IMR-90 (cell line): Measurements from ENCODE around the gene PIK3R4. TPM values are rescaled to one million over a fixed set of nuclear protein-coding genes. Genes with fewer than 3 reads are reported as not detected.

Experiments used
- ATAC-seq: fragments of 200-7000 bp; cut with Tn5 transposase; 2 replicates; pipeline ENCODE4 v1.9.1; 2020; ENCODE audit warnings: low read depth, mild to moderate bottlenecking, moderate library complexity
- BruUV-seq: library from RNA; stranded (reverse); fragments of 400-500 nt; replicated peaks from 2 replicates; lab custom pipeline; 2021; lab: Mats Ljungman, UMichigan
- CTCF ChIA-PET: fragments of 300-600 bp; formaldehyde crosslinking; extraction: SDS; loops from one replicate; lab custom pipeline; 2021; ENCODE audit warnings: antibody characterized with exemption; lab: Yijun Ruan, JAX
- POLR2A ChIA-PET: fragments of 300-600 bp; sonication (Branson Sonifier 250); formaldehyde crosslinking; loops from one replicate; lab custom pipeline; 2022; ENCODE audit warnings: antibody characterized with exemption; ENCODE audit not compliant: unreplicated experiment; lab: Charles Lee
- DNase-seq: peaks from one replicate; pipeline ENCODE4 v3.0.0; 2013
- H2AFZ ChIP-seq: replicated peaks from 2 replicates; pipeline ENCODE3; 2013; ENCODE audit warnings: low read length, mild to moderate bottlenecking; ENCODE audit not compliant: poor library complexity
- H2AK5ac ChIP-seq: 2 replicates; pipeline ENCODE4 v1.6.1; 2013; ENCODE audit warnings: low read depth, low read length, inconsistent platforms
- H2AK9ac ChIP-seq: replicated peaks from 2 replicates; pipeline ENCODE3; 2013; ENCODE audit warnings: mild to moderate bottlenecking, low read depth, low read length, moderate library complexity; ENCODE audit not compliant: poor library complexity
- H2BK120ac ChIP-seq: 2 replicates; pipeline ENCODE4 v1.6.1; 2013; ENCODE audit warnings: low read depth, low read length, inconsistent platforms
- H2BK15ac ChIP-seq: 3 replicates; pipeline ENCODE4 v1.6.1; 2013; ENCODE audit warnings: low read depth, low read length, inconsistent platforms
- H2BK20ac ChIP-seq: 2 replicates; pipeline ENCODE4 v1.6.1; 2013; ENCODE audit warnings: low read depth, mild to moderate bottlenecking, inconsistent platforms, low read length, moderate library complexity
- H2BK5ac ChIP-seq: 2 replicates; pipeline ENCODE4 v1.6.1; 2013; ENCODE audit warnings: mild to moderate bottlenecking, low read depth, low read length, inconsistent platforms; ENCODE audit not compliant: poor library complexity, severe bottlenecking
- H3K14ac ChIP-seq: replicated peaks from 2 replicates; pipeline ENCODE4 v1.6.1; 2013; ENCODE audit warnings: low read depth, low read length, inconsistent platforms
- H3K18ac ChIP-seq: 2 replicates; pipeline ENCODE4 v1.6.1; 2013; ENCODE audit warnings: low read depth, low read length, control low read depth
- H3K23ac ChIP-seq: 2 replicates; pipeline ENCODE4 v1.6.1; 2013; ENCODE audit warnings: low read depth, low read length, inconsistent platforms
- H3K27ac ChIP-seq: 2 replicates; pipeline ENCODE4 v1.5.1; 2013; ENCODE audit warnings: mild to moderate bottlenecking, control low read depth, low read length; ENCODE audit not compliant: insufficient read depth
- H3K27me3 ChIP-seq: 2 replicates; pipeline ENCODE4 v1.6.1; 2013; ENCODE audit warnings: low read length; ENCODE audit not compliant: control insufficient read depth, insufficient read depth
- H3K36me3 ChIP-seq: 2 replicates; pipeline ENCODE4 v1.6.1; 2013; ENCODE audit warnings: low read length, mixed read lengths; ENCODE audit not compliant: control insufficient read depth, insufficient read depth
- H3K4ac ChIP-seq: 2 replicates; pipeline ENCODE4 v1.6.1; 2013; ENCODE audit warnings: low read depth, low read length, inconsistent platforms
- H3K4me1 ChIP-seq: 2 replicates; pipeline ENCODE4 v1.6.1; 2013; ENCODE audit warnings: low read length, mixed read lengths; ENCODE audit not compliant: control insufficient read depth, insufficient read depth
- H3K4me2 ChIP-seq: 2 replicates; pipeline ENCODE4 v1.6.1; 2013; ENCODE audit warnings: low read depth, mild to moderate bottlenecking, control low read depth, low read length, moderate library complexity
- H3K4me3 ChIP-seq: 2 replicates; pipeline ENCODE4 v1.5.1; 2013; ENCODE audit warnings: low read depth, mild to moderate bottlenecking, control low read depth, low read length, moderate library complexity; ENCODE audit not compliant: insufficient read depth
- H3K56ac ChIP-seq: 2 replicates; pipeline ENCODE4 v1.6.1; 2013; ENCODE audit warnings: low read length, inconsistent platforms; ENCODE audit not compliant: insufficient read depth; ENCODE audit errors: extremely low read depth
- H3K79me1 ChIP-seq, 2 experiments: 2 replicates each; pipeline ENCODE4 v1.6.1; 2013; ENCODE audit warnings: low read length in 2 of 2, inconsistent platforms in 1 of 2, low read depth in 1 of 2
- H3K9ac ChIP-seq: 2 replicates; pipeline ENCODE4 v1.6.1; 2013; ENCODE audit warnings: low read depth, low read length, control low read depth
- H3K9me1 ChIP-seq: 2 replicates; pipeline ENCODE4 v1.6.1; 2013; ENCODE audit warnings: low read length, inconsistent platforms; ENCODE audit not compliant: insufficient read depth
- H3K9me3 ChIP-seq: 2 replicates; pipeline ENCODE4 v1.6.1; 2013; ENCODE audit warnings: low read length; ENCODE audit not compliant: control insufficient read depth, insufficient read depth
- H4K20me1 ChIP-seq: 2 replicates; pipeline ENCODE4 v1.6.1; 2013; ENCODE audit warnings: low read length, inconsistent platforms; ENCODE audit not compliant: insufficient read depth
- H4K5ac ChIP-seq: 2 replicates; pipeline ENCODE4 v1.6.1; 2013; ENCODE audit warnings: mild to moderate bottlenecking, low read depth, low read length, control low read depth
- H4K8ac ChIP-seq, 2 experiments: 2 replicates each; pipeline ENCODE4 v1.6.1; 2013; ENCODE audit warnings: low read depth in 2 of 2, low read length in 2 of 2, control low read depth in 1 of 2, inconsistent platforms in 1 of 2
- H4K91ac ChIP-seq: 2 replicates; pipeline ENCODE4 v1.6.1; 2013; ENCODE audit warnings: low read depth, low read length, inconsistent platforms; ENCODE audit not compliant: insufficient read depth
- BHLHE40 ChIP-seq: fragments of 150-350 bp; IDR thresholded peaks from 2 replicates; pipeline ENCODE4 v1.6.1; 2016; ENCODE audit warnings: mild to moderate bottlenecking, low read depth, low read length
- CEBPB ChIP-seq: IDR thresholded peaks from 2 replicates; pipeline ENCODE4 v1.6.1; 2012; ENCODE audit warnings: low read depth, low read length, improper control_type of control experiment
- CHD1 ChIP-seq: IDR thresholded peaks from 2 replicates; pipeline ENCODE4 v1.6.1; 2012; ENCODE audit warnings: low read depth, low read length, improper control_type of control experiment
- FOS ChIP-seq: fragments of 150-350 bp; IDR thresholded peaks from 2 replicates; pipeline ENCODE4 v1.6.1; 2016; ENCODE audit warnings: low read depth, low read length
- MAFK ChIP-seq: IDR thresholded peaks from 2 replicates; pipeline ENCODE4 v1.6.1; 2012; ENCODE audit warnings: low read depth, low read length, improper control_type of control experiment
- MAZ ChIP-seq: IDR thresholded peaks from 2 replicates; pipeline ENCODE4 v1.6.1; 2012; ENCODE audit warnings: low read depth, mild to moderate bottlenecking, low read length, improper control_type of control experiment, moderate library complexity, borderline replicate concordance
- NFE2L2 ChIP-seq: fragments of 150-350 bp; IDR thresholded peaks from 2 replicates; pipeline ENCODE4 v1.6.1; 2016; ENCODE audit warnings: low read depth, mild to moderate bottlenecking, low read length
- POLR2A ChIP-seq: IDR thresholded peaks from 2 replicates; pipeline ENCODE4 v1.6.1; 2012; ENCODE audit warnings: mild to moderate bottlenecking, low read depth, low read length
- RAD21 ChIP-seq: IDR thresholded peaks from 2 replicates; pipeline ENCODE4 v1.6.1; 2012; ENCODE audit warnings: low read length, improper control_type of control experiment
- RCOR1 ChIP-seq: IDR thresholded peaks from 2 replicates; pipeline ENCODE4 v1.6.1; 2012; ENCODE audit warnings: mild to moderate bottlenecking, low read length, improper control_type of control experiment; ENCODE audit not compliant: insufficient replicate concordance
- USF2 ChIP-seq: fragments of 150-350 bp; IDR thresholded peaks from 2 replicates; pipeline ENCODE4 v1.6.1; 2017; ENCODE audit warnings: mild to moderate bottlenecking, antibody characterized with exemption, low read length, low read depth
- WGBS, 2 experiments: methylation state at CpG; one replicate each; pipeline versions ENCODE4 v1.1.5 to v1.1.7; 2013; ENCODE audit warnings: missing lambda C conversion rate in 2 of 2; ENCODE audit not compliant: insufficient read length in 1 of 2; ENCODE audit errors: extremely low coverage in 2 of 2; 5-methylcytosine and 5-hydroxymethylcytosine counted together
- dilution Hi-C: fragments of 300-500 bp; cut with HindIII; formaldehyde crosslinking; loops from one replicate; pipeline ENCODE4 v1.14.3; 2018; ENCODE audit warnings: low sequenced_read_pairs; ENCODE audit not compliant: unreplicated experiment
- in situ Hi-C: fragments of 300-500 bp; cut with MboI; formaldehyde crosslinking; loops from 3 replicates; pipeline ENCODE4 v1.14.3; 2019; ENCODE audit warnings: low sequenced_read_pairs, inconsistent platforms, mixed read lengths
- intact Hi-C: fragments of 100-400 bp; cut with micrococcal nuclease; formaldehyde crosslinking; loops from 2 replicates; pipeline ENCODE4 v1.10.0; 2022
- polyA plus RNA-seq, 3 experiments: library from polyadenylated mRNA; depleted of rRNA; stranded (reverse); fragments of >200 nt; gene quantifications; 2 replicates each; pipeline ENCODE4 v1.2.3, GENCODE V29; 2012; ENCODE audit warnings: low replicate concordance in 1 of 3
- total RNA-seq: library from RNA; depleted of rRNA; stranded (reverse); fragments of >200 nt; gene quantifications from 2 replicates; pipeline ENCODE4 v1.2.3, GENCODE V29; 2012
- TF ChIP-seq, protein P1 (sequence below): conservative IDR thresholded peaks from 2 replicates; pipeline ENCODE4 v1.5.1; 2012; ENCODE audit warnings: mild to moderate bottlenecking, low read depth, low read length, improper control_type of control experiment
- TF ChIP-seq, protein P2 (sequence below): fragments of 150-350 bp; IDR thresholded peaks from 2 replicates; pipeline ENCODE4 v1.6.1; 2016; ENCODE audit warnings: low read depth, mild to moderate bottlenecking, low read length, moderate library complexity, borderline replicate concordance

The PIK3R4 gene
- total and polyA plus RNA-seq, 2 of the 4 experiments (the other 2 are of a cell fraction) = 19.7 to 27.2 TPM

DNA sequence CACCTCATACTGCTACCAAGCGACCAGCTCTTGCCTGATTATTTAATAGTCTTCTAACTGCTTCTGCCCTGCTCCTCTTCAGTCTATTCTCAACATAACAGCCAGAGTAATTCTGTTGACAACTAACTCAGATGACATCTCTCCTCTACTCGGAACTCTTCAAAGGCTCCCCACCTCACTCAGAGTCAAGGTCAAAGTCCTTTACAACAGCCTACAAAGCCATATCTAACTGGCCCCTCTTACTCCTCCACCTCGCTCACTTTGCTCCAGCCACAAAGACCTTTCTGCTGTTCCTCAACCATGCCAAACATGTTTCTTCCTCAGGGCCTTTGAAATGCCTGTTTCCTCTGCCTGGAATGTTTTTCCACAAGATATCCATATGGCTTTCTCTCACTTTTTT is 43.6 kb downstream of the PIK3R4 start:
- intact Hi-C loops = no loop called here
- Histone ChIP-seq H2BK120ac (no peak overlapping the region), H3K9ac (no peak overlapping the region), H4K20me1 (no peaks in the 10 kb centered on the region), H3K23ac (no peak overlapping the region), H2BK20ac (no peak overlapping the region), H3K9me3 (no peaks in the 10 kb centered on the region), H2BK15ac (no peak overlapping the region), H4K91ac (no peak overlapping the region), H2AFZ (no peak overlapping the region), H3K27ac (no peak overlapping the region), H3K4me1 (no peaks in the 10 kb centered on the region), H3K27me3 (no peaks in the 10 kb centered on the region), H4K8ac (no peak overlapping the region), H3K79me1 (no peaks in the 10 kb centered on the region), H3K14ac (no peak overlapping the region), H3K4me3 (no peak overlapping the region), H3K56ac (no peak overlapping the region), H2AK9ac (no peak overlapping the region), H3K36me3 (peaks cover 8% of the 10 kb centered on the region), H3K4ac (no peak overlapping the region), H2AK5ac (no peak overlapping the region), H2BK5ac (no peak overlapping the region), H3K18ac (no peak overlapping the region), H3K9me1 (peaks cover 2% of the 10 kb centered on the region; the same call in 1 of the 2 replicates), H3K4me2 (no peak overlapping the region), H4K5ac (no peak overlapping the region)
- no TSS peak for BruUV-seq
- TF ChIP-seq CEBPB (no peak), RAD21 (no peak), MAFK (no peak), CHD1 (no peak), MAZ (no peak), NFE2L2 (no peak), FOS (no peak), BHLHE40 (no peak), RCOR1 (no peak), USF2 (no peak), POLR2A (no peak)
- TF ChIP-seq, protein P1, sequence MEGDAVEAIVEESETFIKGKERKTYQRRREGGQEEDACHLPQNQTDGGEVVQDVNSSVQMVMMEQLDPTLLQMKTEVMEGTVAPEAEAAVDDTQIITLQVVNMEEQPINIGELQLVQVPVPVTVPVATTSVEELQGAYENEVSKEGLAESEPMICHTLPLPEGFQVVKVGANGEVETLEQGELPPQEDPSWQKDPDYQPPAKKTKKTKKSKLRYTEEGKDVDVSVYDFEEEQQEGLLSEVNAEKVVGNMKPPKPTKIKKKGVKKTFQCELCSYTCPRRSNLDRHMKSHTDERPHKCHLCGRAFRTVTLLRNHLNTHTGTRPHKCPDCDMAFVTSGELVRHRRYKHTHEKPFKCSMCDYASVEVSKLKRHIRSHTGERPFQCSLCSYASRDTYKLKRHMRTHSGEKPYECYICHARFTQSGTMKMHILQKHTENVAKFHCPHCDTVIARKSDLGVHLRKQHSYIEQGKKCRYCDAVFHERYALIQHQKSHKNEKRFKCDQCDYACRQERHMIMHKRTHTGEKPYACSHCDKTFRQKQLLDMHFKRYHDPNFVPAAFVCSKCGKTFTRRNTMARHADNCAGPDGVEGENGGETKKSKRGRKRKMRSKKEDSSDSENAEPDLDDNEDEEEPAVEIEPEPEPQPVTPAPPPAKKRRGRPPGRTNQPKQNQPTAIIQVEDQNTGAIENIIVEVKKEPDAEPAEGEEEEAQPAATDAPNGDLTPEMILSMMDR = no peak
- TF ChIP-seq, protein P2, sequence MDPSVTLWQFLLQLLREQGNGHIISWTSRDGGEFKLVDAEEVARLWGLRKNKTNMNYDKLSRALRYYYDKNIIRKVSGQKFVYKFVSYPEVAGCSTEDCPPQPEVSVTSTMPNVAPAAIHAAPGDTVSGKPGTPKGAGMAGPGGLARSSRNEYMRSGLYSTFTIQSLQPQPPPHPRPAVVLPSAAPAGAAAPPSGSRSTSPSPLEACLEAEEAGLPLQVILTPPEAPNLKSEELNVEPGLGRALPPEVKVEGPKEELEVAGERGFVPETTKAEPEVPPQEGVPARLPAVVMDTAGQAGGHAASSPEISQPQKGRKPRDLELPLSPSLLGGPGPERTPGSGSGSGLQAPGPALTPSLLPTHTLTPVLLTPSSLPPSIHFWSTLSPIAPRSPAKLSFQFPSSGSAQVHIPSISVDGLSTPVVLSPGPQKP = no peak
- WGBS, 2 experiments = 89% methylated on average over 3 of the region's 3 CpGs; no CpG with 5 or more reads in 1 of the 2 experiments
- no peak for ATAC-seq
- in situ Hi-C loops = loop anchor here (25.0 kb wide), 1 partner anchor 109 kb away; no protein-coding TSS in a partner anchor
- ChIA-PET CTCF (no interaction called here), POLR2A (no interaction called here)
- DNase-seq = no peak
- dilution Hi-C loops = no loop called here
